H9 (cell line): ENCODE results near the gene EXOC2. TPM values are rescaled to one million over a fixed set of nuclear protein-coding genes. Genes with fewer than 3 reads are reported as not detected.
A peak's percentile ranks its signal among the peaks of the same experiment; 100 is the strongest.

Experiments
- DNase-seq: peaks from one replicate; pipeline ENCODE4 v3.0.0-alpha.2; 2017
- H2AFZ ChIP-seq: one replicate; pipeline ENCODE4 v1.6.1; 2013; ENCODE audit warnings: mild to moderate bottlenecking, low read length, control low read depth, moderate library complexity
- H2AK5ac ChIP-seq: 2 replicates; pipeline ENCODE4 v1.6.1; 2013; ENCODE audit warnings: low read length, control low read depth, mixed read lengths; ENCODE audit not compliant: insufficient read length
- H2BK120ac ChIP-seq: one replicate; pipeline ENCODE4 v1.6.1; 2013; ENCODE audit warnings: low read depth, mild to moderate bottlenecking, low read length, control low read depth, inconsistent platforms; ENCODE audit not compliant: poor library complexity, severe bottlenecking
- H2BK12ac ChIP-seq: 2 replicates; pipeline ENCODE4 v1.6.1; 2013; ENCODE audit warnings: low read length, control low read depth, mixed read lengths, low read depth; ENCODE audit not compliant: insufficient read length
- H2BK15ac ChIP-seq: 2 replicates; pipeline ENCODE4 v1.6.1; 2013; ENCODE audit warnings: low read depth, low read length, control low read depth
- H2BK20ac ChIP-seq: one replicate; pipeline ENCODE4 v1.6.1; 2013; ENCODE audit warnings: low read depth, mild to moderate bottlenecking, low read length, control low read depth, inconsistent platforms; ENCODE audit not compliant: poor library complexity, severe bottlenecking
- H2BK5ac ChIP-seq: 2 replicates; pipeline ENCODE4 v1.6.1; 2013; ENCODE audit warnings: low read length, control low read depth, mixed read lengths; ENCODE audit not compliant: insufficient read length
- H3K14ac ChIP-seq: 2 replicates; pipeline ENCODE4 v1.6.1; 2013; ENCODE audit warnings: low read length, control low read depth; ENCODE audit not compliant: insufficient read depth
- H3K18ac ChIP-seq: 2 replicates; pipeline ENCODE4 v1.6.1; 2013; ENCODE audit warnings: low read depth, mild to moderate bottlenecking, mixed read lengths, low read length, control low read depth; ENCODE audit not compliant: insufficient read length
- H3K23ac ChIP-seq: 2 replicates; pipeline ENCODE4 v1.6.1; 2013; ENCODE audit warnings: low read length, control low read depth, mixed read lengths, low read depth; ENCODE audit not compliant: insufficient read length
- H3K23me2 ChIP-seq: 2 replicates; pipeline ENCODE4 v1.6.1; 2013; ENCODE audit warnings: low read depth, mild to moderate bottlenecking, mixed read lengths, low read length, control low read depth; ENCODE audit not compliant: insufficient read length, poor library complexity, severe bottlenecking
- H3K27ac ChIP-seq: 2 replicates; pipeline ENCODE4 v1.5.1; 2013; ENCODE audit warnings: low read length, control low read depth, mixed read lengths, low read depth; ENCODE audit not compliant: insufficient read length
- H3K27me3 ChIP-seq: 2 replicates; pipeline ENCODE4 v1.6.1; 2013; ENCODE audit warnings: low read length, control low read depth, inconsistent platforms; ENCODE audit not compliant: insufficient read depth
- H3K4ac ChIP-seq: 2 replicates; pipeline ENCODE4 v1.6.1; 2013; ENCODE audit warnings: low read depth, mild to moderate bottlenecking, control low read depth, inconsistent platforms, low read length, moderate library complexity
- H3K4me1 ChIP-seq: 2 replicates; pipeline ENCODE4 v1.6.1; 2013; ENCODE audit warnings: low read length, control low read depth, inconsistent platforms; ENCODE audit not compliant: insufficient read depth
- H3K4me2 ChIP-seq: 2 replicates; pipeline ENCODE4 v1.6.1; 2013; ENCODE audit warnings: low read length, control low read depth, mixed read lengths; ENCODE audit not compliant: insufficient read length, insufficient read depth
- H3K56ac ChIP-seq: 2 replicates; pipeline ENCODE4 v1.6.1; 2013; ENCODE audit warnings: low read depth, mild to moderate bottlenecking, mixed read lengths, low read length, control low read depth; ENCODE audit not compliant: insufficient read length
- H3K79me1 ChIP-seq: 2 replicates; pipeline ENCODE4 v1.6.1; 2013; ENCODE audit warnings: low read depth, mild to moderate bottlenecking, moderate library complexity, low read length, control low read depth, inconsistent platforms; ENCODE audit not compliant: insufficient read depth, poor library complexity, severe bottlenecking
- H3K79me2 ChIP-seq: 2 replicates; pipeline ENCODE4 v1.6.1; 2013; ENCODE audit warnings: low read length, control low read depth, inconsistent platforms; ENCODE audit not compliant: insufficient read depth
- H3K9ac ChIP-seq: 2 replicates; pipeline ENCODE4 v1.6.1; 2013; ENCODE audit warnings: low read length, control low read depth, mixed read lengths; ENCODE audit not compliant: insufficient read length; ENCODE audit errors: extremely low read depth
- H3K9me3 ChIP-seq: one replicate; pipeline ENCODE4 v1.6.1; 2013; ENCODE audit warnings: low read depth, low read length, inconsistent platforms; ENCODE audit not compliant: control insufficient read depth
- H3T11ph ChIP-seq: one replicate; pipeline ENCODE4 v1.6.1; 2013; ENCODE audit warnings: mild to moderate bottlenecking, low read length, control low read depth, inconsistent platforms
- H4K20me1 ChIP-seq: one replicate; pipeline ENCODE4 v1.6.1; 2013; ENCODE audit not compliant: control insufficient read depth, insufficient read length, insufficient read depth
- H4K5ac ChIP-seq: 2 replicates; pipeline ENCODE4 v1.6.1; 2013; ENCODE audit warnings: low read depth, mild to moderate bottlenecking, mixed read lengths, low read length, control low read depth; ENCODE audit not compliant: insufficient read length
- H4K8ac ChIP-seq: replicated peaks from 2 replicates; pipeline ENCODE4 v1.6.1; 2013; ENCODE audit warnings: low read length, control low read depth, mixed read lengths, low read depth; ENCODE audit not compliant: insufficient read length
- H4K91ac ChIP-seq: 2 replicates; pipeline ENCODE4 v1.6.1; 2013; ENCODE audit warnings: low read depth, mild to moderate bottlenecking, moderate library complexity, mixed read lengths, low read length, control low read depth; ENCODE audit not compliant: insufficient read length
- H3K27ac Mint-ChIP-seq, 3 experiments: 2 replicates in 2 of 3; 3 replicates in 1 of 3; pipeline ENCODE4 v1.8.0; 2020 to 2021; ENCODE audit warnings: mixed read lengths in 3 of 3, mild to moderate bottlenecking in 1 of 3, moderate library complexity in 1 of 3
- H3K27me3 Mint-ChIP-seq: 2 replicates; pipeline ENCODE4 v1.8.0; 2021; ENCODE audit warnings: low read depth, mild to moderate bottlenecking, moderate library complexity, mixed read lengths
- H3K36me3 Mint-ChIP-seq, 3 experiments: 2 replicates in 2 of 3; 3 replicates in 1 of 3; pipeline ENCODE4 v1.8.0; 2020 to 2021; ENCODE audit warnings: low read depth in 3 of 3, mixed read lengths in 3 of 3; ENCODE audit not compliant: insufficient read depth in 1 of 3
- H3K4me1 Mint-ChIP-seq, 2 experiments: 2 replicates each; pipeline ENCODE4 v1.8.0; 2020; ENCODE audit warnings: mixed read lengths in 2 of 2
- H3K4me3 Mint-ChIP-seq, 2 experiments: 2 replicates in 1 of 2; 3 replicates in 1 of 2; pipeline ENCODE4 v1.8.0; 2020 to 2021; ENCODE audit warnings: mild to moderate bottlenecking in 2 of 2, mixed read lengths in 2 of 2, moderate library complexity in 1 of 2
- H3K9me3 Mint-ChIP-seq, 2 experiments: 2 replicates in 1 of 2; 3 replicates in 1 of 2; pipeline ENCODE4 v1.8.0; 2020; ENCODE audit warnings: mild to moderate bottlenecking in 2 of 2, mixed read lengths in 2 of 2, moderate library complexity in 1 of 2
- WGBS: extraction: QIAGEN DNeasy Blood & Tissue Kit; methylation state at CpG from one replicate; pipeline ENCODE4 v1.1.7; 2013; ENCODE audit warnings: missing lambda C conversion rate, low lambda C conversion rate, mixed read lengths; ENCODE audit not compliant: insufficient read length; ENCODE audit errors: extremely low coverage; 5-methylcytosine and 5-hydroxymethylcytosine counted together
- total RNA-seq: library from RNA; stranded (reverse); gene quantifications from 2 replicates; pipeline ENCODE4 v1.2.1, GENCODE V29; 2021
- TF ChIP-seq, protein P1 (sequence below): fragments of 200-600 bp; sonication (generic); conservative IDR thresholded peaks from 3 replicates; pipeline ENCODE4 v1.8.0; 2021; ENCODE audit warnings: antibody characterized with exemption, mild to moderate bottlenecking

EXOC2 gene
- total RNA-seq, 1 experiment from 2014 or later: 29.9 TPM

DNA sequence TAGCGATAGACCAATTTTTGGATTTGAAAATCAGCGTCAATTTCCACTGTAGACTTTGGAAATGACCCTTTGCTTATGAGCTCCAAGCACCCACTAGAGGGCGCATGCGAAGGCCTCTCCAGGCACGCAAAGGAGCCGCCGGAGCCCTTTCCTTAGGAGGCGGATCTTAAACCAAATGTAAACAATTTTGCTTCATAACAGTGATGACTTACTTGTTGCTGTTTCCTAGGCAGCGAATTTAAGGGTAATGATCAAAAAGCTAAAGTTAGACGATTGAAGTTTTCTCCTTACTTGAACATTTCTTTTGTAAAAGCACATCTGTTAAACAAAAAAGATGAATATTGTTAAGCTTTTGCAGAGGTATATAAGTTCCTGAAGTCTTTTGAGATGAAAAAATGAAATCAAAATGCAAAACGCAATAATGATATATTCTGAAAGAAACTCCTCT lies 29.2 kb upstream of the EXOC2 start:
- H4K5ac ChIP-seq: no peak overlapping the region
- TF ChIP-seq, protein P1, sequence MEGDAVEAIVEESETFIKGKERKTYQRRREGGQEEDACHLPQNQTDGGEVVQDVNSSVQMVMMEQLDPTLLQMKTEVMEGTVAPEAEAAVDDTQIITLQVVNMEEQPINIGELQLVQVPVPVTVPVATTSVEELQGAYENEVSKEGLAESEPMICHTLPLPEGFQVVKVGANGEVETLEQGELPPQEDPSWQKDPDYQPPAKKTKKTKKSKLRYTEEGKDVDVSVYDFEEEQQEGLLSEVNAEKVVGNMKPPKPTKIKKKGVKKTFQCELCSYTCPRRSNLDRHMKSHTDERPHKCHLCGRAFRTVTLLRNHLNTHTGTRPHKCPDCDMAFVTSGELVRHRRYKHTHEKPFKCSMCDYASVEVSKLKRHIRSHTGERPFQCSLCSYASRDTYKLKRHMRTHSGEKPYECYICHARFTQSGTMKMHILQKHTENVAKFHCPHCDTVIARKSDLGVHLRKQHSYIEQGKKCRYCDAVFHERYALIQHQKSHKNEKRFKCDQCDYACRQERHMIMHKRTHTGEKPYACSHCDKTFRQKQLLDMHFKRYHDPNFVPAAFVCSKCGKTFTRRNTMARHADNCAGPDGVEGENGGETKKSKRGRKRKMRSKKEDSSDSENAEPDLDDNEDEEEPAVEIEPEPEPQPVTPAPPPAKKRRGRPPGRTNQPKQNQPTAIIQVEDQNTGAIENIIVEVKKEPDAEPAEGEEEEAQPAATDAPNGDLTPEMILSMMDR: peak; percentile 94
- no peak overlapping the region for H2AK5ac ChIP-seq
- no peak overlapping the region for H3K9ac ChIP-seq
- H3K79me1 ChIP-seq: no peaks in the 10 kb centered on the region
- no peak overlapping the region for H3K18ac ChIP-seq
- no peak overlapping the region for H3K56ac ChIP-seq
- no peaks in the 10 kb centered on the region for H3K79me2 ChIP-seq
- H3K4me3 Mint-ChIP-seq: no peak overlapping the region
- H2BK12ac ChIP-seq: no peak overlapping the region
- no peaks in the 10 kb centered on the region; a peak in 2 of 5 replicates for H3K9me3 Mint-ChIP-seq
- no peaks in the 10 kb centered on the region for H3K23me2 ChIP-seq
- no peaks in the 10 kb centered on the region for H4K20me1 ChIP-seq
- WGBS: no CpG with 5 or more reads among the region's 11 CpGs
- peak; percentile 63 for DNase-seq
- no peak overlapping the region for H4K8ac ChIP-seq
- no peak overlapping the region for H2BK5ac ChIP-seq
- 0 out of 7 replicates have a peak, but pooled peaks cover 0 to 1% (median 0%) of the 10 kb centered on the region in 3 experiments for H3K36me3 Mint-ChIP-seq
- peaks cover 8% of the 10 kb centered on the region for H3K27me3 Mint-ChIP-seq
- no peak overlapping the region for H3K4me2 ChIP-seq
- H3K4me1 Mint-ChIP-seq: peaks cover 0 to 8% of the 10 kb centered on the region in 2 experiments; a peak in 2 of 4 replicates
- H2BK15ac ChIP-seq: no peak overlapping the region
- H3K27ac ChIP-seq: no peak overlapping the region
- no peak overlapping the region for H3K23ac ChIP-seq
- no peak overlapping the region for H3K4ac ChIP-seq
- no peak overlapping the region for H2BK120ac ChIP-seq
- H3K14ac ChIP-seq: no peak overlapping the region
- H2BK20ac ChIP-seq: no peak overlapping the region
- H3T11ph ChIP-seq: no peak overlapping the region
- H2AFZ ChIP-seq: no peak overlapping the region
- H4K91ac ChIP-seq: no peak overlapping the region
- H3K4me1 ChIP-seq: no peaks in the 10 kb centered on the region
- H3K27me3 ChIP-seq: no peaks in the 10 kb centered on the region
- no peak overlapping the region for H3K27ac Mint-ChIP-seq
- no peaks in the 10 kb centered on the region for H3K9me3 ChIP-seq
